Suppressor macrophage treated with lipopolysaccharide for 1 hour (primary cell): Measurements from ENCODE around the gene ROBO2.

ENCODE experiments used
- DNase-seq, 3 donors: peaks; one replicate each; pipeline ENCODE4 v3.0.0-alpha.2; 2020 to 2022

ROBO2 gene

GRCh38 chr3:77191014-77191413 lies 151.1 kb downstream of the ROBO2 start:
- no peak for DNase-seq

DNA sequence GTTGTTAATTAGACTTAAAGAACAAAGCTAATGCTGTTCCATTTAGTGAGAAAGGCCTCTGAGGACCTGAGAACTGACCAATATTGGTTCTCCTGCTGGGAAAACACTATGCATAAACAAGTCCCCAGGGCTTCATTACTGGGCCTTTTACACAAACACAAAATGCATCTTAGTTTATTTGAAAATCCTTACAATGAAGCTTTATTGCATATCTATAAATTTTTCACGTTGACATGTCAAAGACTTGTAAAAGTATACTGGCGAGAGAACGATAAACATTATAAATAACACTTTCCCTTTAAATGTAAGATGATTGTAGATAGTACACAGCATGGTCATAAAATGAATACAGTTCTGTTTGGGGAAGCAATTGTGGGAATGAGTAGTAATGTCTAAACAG lies 151.7 kb downstream of the ROBO2 start:
- DNase-seq, result no peak

GRCh38 chr3:77195766-77196545 lies 156.1 kb downstream of the ROBO2 start:
- no peak for DNase-seq

DNA sequence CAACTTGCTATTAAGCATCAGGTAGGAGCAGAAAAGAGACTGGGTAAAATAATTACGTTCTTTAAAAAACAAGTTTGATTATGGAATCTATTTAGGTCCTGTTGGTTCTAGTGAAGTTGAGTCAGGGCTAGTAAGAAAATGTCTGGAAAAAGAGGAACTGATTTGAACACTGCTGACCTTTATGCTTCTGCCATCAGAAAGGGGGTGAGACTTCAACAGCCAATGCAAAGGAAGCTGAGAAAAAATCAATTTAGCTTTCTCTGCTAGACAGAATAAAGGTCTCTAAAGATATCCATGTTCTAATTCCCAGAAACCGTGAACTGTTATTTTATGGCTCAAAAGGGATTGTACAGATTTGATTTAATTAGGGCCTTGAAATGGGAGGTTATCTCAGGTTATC lies 157.5 kb downstream of the ROBO2 start:
- DNase-seq, result peak in 1 of 3 donors; percentile 27

GRCh38 chr3:77203851-77204250 lies 164.0 kb downstream of the ROBO2 start:
- no peak for DNase-seq

DNA sequence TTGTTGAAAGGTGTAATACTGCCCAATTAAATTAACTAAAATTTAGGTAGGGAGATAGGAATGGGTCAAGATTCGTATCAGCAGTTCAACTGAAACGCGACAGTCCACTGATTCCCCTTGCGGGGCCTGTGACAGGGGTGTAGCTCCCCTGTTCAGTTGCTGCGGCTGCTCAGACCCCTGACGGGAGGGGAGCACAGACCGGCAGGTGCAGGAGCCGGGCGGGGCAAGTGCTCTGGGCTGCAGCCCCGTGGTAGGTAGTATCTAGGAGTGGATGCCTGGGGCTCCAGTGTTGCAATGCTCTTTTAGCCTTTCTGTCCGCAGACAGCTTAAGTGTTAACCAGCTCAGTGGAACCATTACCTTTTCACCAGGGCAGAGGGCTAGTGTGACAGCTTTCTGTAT lies 164.9 kb downstream of the ROBO2 start:
- no peak for DNase-seq

GRCh38 chr3:77207753-77208152 lies 167.9 kb downstream of the ROBO2 start:
- DNase-seq, result no peak

- no peak for DNase-seq
Measured at GRCh38 chr3:77222701-77223100, 182.8 kb downstream of the ROBO2 start.

DNA sequence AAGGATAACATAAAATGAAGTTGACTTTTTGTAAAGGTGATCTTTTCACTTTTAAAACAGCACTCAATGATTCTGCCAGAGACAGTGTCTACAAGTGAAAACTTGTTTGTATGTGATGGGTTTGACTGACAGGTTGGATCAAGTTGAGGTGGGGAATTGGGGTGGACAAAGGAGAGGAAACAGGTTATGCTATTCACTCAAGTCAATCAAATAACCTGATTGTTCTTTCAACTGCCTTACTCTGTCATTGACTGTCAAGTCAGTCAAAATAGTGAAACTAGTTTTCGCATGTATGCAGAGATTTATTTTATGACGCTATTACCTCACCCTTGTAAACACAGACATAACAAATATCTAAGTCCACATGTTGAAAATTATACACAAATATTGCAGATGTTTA lies 187.7 kb downstream of the ROBO2 start:
- DNase-seq, result no peak

DNA sequence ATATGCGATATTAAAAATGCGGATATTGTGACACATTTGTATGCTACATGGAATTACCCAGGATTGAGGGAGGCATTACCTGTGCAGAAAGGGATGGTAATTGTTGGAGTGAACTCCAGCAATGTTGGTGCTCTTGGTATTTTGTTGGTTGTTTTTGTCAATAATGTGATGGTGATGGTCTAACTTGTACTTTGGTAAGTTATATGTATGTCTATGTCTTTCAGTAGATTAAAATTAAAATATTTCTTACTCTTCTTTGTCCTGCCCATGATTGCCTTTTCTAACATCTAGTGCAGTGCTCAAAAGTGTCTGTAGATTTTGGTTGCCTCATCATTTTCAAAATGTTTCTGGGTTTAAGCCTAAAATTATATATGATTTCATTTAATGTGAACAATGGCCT lies 192.7 kb downstream of the ROBO2 start:
- DNase-seq, result no peak

- no peak for DNase-seq
Measured at GRCh38 chr3:77234004-77234403, 194.1 kb downstream of the ROBO2 start.

- no peak for DNase-seq
Measured at GRCh38 chr3:77236118-77236517, 196.2 kb downstream of the ROBO2 start.

DNA sequence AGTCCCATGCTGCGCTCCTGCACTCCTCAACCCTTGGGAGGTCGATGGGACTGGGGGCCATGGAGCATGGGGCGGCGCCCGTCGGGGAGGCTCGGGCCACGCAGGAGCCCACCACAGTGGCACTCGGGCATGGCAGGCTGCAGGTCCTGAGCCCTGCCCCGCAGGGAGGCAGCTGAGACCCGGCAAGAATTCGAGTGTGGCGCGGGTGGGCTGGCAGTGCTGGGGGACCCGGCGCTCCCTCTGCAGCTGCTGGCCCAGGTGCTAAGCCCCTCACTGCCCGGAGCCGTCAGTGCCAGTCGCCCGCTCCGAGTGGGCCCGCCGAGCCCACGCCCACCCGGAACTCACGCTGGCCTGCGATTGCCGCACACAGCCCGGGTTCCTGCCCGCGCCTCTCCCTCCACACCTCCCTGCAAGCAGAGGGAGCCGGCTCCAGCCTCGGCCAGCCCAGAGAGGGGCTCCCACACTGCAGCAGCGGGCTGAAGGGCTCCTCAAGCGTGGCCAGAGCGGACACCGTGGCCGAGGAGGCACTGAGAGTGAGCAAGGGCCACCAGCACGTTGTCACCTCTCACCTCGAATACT lies 200.3 kb downstream of the ROBO2 start:
- DNase-seq, result no peak

- peak in 1 of 3 donors; percentile 9 for DNase-seq
Measured at GRCh38 chr3:77242371-77242770, 202.5 kb downstream of the ROBO2 start.

DNA sequence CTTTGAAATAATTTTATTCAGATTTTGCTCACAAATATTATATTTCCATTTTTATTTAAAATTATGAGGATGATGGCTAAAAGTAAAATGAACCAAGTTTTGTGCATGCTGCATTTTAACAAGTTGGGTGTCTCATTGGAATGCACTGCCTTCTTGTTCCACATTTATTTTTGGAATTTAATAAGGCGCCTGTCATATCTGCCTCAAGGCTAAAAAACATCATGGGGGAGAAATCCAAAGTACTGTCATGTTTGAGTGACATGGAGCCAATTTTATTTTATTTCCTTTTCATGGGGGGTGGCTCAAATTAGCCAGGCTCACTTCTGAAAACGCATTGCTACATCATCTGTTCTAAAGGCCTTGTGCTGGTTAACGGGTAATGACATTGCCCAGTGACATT lies 205.1 kb downstream of the ROBO2 start:
- DNase-seq, result no peak

DNA sequence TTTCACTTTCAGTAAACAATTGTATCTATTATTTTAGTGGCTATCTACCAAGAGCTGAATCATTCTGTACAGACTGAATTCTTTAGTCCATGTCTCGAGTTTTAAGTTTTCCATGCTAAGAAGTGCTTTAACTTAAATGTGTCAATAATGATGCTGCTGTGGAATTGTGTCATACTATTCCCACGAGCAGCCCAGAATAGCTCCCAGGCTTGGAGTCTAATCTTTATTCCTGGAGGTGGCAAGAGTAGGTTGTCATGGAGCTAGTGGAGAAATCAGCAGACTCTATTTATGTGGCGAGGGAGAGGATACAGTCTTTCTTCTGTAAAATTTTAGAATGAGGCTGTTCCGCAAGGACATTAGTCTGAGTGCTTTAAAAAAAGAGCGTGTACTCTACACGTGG lies 207.2 kb downstream of the ROBO2 start:
- DNase-seq, result no peak

DNA sequence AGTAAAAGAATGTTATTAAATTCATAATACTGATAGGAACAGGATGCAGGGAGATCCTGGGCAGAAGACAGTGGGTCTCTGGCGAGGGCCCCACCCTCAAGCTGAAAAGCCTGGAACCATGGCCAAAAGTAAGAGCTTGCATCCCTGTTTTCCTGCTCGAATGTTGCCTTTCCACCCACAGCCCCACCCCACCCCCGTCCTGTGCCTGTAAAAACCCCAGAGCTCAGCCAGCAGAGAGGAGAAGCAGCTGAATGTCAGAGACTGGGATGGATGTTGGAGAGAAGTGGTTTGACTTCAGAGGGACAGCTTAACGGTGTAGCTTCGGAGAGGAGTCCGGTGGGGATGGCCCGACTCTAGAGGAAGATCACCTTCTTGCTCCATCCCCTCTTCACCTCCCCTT lies 207.9 kb downstream of the ROBO2 start:
- no peak for DNase-seq

DNA sequence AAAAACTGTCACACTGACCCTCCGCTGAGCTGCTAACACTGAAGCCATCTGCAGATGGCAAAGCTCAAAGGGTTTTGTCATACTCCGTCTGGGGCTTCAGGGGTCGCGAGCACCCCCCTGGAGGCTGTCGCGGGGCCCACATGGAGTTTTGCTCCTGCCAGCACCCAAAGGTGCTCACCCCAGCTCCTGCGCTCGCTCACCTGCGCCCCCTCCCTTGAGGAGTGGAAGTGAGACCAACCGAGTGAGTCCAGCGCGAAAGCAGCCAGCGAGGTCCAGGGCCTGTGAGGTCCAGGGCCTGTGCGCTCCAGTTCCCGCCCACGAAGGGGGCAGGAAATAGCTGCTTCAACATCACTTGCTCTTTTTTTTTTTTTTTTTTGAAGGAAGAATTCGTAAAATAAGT lies 208.5 kb downstream of the ROBO2 start:
- DNase-seq, result no peak

GRCh38 chr3:77251136-77251535 lies 211.2 kb downstream of the ROBO2 start:
- DNase-seq, result no peak

DNA sequence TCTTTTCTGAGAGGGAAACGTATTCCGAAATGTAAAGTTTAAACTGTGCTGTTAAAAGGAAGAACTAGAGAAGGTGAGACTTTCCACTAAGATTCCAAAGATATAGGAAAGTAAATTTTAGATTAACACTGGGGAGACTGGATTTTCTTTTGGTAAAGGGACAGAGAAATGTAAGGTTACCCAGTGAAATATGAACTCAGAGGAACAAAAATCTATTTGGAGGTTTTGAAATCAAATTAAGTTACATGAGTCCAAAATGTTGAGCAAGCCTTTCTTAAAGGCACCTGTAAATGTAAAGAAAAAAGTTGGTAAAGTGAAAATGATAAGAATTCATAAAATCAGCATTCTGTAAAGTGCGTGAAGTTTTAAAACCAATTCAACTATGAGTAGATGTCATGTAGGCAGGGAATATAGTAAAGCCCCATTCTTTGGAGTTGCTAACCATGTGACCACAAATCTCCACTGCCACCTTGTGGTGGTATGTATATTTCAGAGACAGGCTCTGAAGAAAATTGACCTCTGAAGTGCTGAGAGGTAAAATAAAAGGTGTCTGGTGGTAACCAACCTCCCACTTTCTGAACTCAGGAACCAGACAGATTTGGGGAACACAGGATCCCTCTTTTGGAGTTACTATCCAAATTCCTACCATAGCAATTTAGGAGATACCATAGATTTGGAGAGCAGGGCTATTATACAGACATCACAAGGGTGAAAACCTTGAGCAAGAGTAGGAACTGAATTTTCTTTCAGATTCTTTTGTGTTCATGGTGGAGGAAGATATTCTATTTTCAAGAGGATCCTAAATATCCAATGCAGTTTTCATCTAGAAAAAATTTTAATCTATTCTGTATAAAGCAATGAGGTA lies 215.3 kb downstream of the ROBO2 start:
- peak; percentile 70 to 74 (median 73) for DNase-seq

DNA sequence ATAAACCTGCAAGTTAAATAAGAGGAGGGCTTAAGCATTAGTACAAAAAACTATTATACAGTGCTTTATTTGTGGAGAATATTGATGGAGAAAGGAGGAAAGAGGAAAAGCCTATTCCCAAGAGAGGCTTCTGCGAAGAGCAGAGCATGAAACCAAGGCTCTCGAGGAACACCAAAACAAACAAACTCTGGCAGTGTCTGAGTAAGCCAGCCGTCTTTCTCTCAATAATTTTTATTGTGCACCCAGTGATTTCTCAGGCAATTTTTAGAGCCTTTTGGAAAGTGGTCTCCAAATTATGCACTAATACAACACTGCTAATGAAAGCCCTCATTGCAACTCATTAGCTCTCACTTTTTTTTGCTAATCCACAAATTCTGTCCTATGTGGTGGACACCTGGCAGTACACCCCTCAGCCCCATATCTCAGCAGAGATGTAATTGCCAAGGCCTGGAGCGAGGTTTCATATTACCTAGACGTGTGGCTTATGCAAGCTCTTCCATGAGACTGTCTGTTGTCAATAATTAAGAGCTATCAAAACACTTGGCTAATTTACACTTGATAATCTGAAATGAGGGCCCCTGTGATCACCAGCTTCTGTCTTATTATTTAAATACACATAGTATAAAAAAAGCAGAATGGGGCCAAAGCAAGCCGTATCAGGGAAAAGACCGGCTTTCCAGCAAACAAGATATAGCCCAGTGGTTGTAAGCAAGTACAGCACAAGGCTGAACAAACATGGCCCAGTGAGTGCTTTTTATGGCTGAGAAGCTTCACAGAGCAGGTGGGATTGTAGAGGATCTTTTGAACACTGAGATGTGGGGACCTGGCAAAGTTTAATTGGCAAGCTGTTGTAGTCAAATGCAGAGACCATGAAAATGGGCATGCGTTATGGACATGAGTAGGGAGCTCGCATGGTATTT lies 216.9 kb downstream of the ROBO2 start:
- DNase-seq, result no peak

DNA sequence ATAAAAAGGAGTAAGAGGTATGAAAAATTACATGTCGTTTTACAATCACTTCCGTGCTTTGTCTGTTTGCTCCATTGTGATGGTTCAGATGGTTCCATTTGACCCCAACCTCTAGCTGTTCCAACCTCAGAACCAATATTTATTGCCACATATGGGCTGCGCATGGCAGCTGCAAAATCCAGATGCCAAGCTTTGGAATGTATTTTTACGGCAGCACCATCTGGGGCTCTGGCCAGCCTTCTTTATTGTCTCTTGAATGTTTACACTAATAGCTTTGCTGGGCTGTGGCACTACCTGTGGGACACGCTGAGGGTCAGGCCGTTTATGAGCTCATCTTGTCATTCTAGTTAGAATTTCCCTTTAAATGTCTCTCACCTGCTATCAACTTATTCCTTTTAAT lies 219.8 kb downstream of the ROBO2 start:
- DNase-seq, result no peak

DNA sequence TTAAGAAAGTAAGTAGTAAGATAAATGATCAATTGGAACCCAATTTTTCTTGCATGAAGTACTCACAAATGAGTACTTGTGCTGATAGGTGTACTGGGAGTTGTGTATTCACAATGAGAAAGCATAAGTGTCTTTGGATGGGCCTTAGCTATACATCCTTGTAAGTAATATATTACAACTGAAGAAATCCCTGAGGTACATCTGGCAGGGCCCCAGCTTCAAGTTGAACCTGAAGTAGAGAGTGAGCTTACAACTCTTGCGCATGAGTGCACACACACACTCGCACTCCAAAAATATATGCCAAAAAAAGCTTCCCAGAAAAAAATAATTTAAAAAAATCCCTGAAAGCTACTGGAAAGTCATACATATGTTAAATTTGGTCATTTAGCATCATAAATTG lies 222.5 kb downstream of the ROBO2 start:
- DNase-seq, result no peak
